ENCODE measurements around the gene CHD3. TPM values are rescaled to one million over a fixed set of nuclear protein-coding genes. Genes with fewer than 3 reads are reported as not detected.
A peak's percentile ranks its signal among the peaks of the same experiment; 100 is the strongest.

The CHD3 gene
- total RNA-seq, 6 experiments from 2014 or later: 3.2 to 7.2 (median 5.1) TPM

GRCh38 chr17:7915611-7916384 is 27.2 kb downstream of the CHD3 start, which contains the start of gene RNF227:
Gene RNF227, minus strand, starts transcription at chr17:7916289. Its CDS starts 94 bp downstream, at chr17:7916195.
- DNase-seq (peak; percentile 83 to 89 (median 89)), ATAC-seq (peak; percentile 82 to 89 (median 84))
- Histone ChIP-seq H3K27me3 (no peaks in the 10 kb centered on the region), H3K9me3 (no peaks in the 10 kb centered on the region), H3K4me3 (peak within 1 kb of the TSS; percentile 50 to 62 (median 61)), H3K36me3 (no peaks in the 10 kb centered on the region), H3K4me1 (peaks cover 0 to 10% (median 0%) of the 10 kb centered on the region in 4 donors), H3K27ac (peak within 1 kb of the TSS; percentile 50 to 85 (median 76))
- intact Hi-C loops (cut with DNase I): no loop called here
- WGBS (ENCODE audit: insufficient coverage, low coverage, low lambda C conversion rate, missing lambda C conversion rate): 0% methylated on average over 16 of the region's 100 CpGs
- TF ChIP-seq POLR2A (IDR thresholded peaks at IDR 0.05) (peak; percentile 21), CTCF (IDR thresholded peaks at IDR 0.05) (no peak)

GRCh38 chr17:7916385-7916682 is 27.7 kb downstream of the CHD3 start:
- DNase-seq (peak in 1 of 3 donors; percentile 67), ATAC-seq (no peak)
- no peaks in the 10 kb centered on the region for H3K27me3 ChIP-seq
- H3K9me3 ChIP-seq: no peaks in the 10 kb centered on the region
- H3K27ac ChIP-seq: peak overlapping the region; percentile 50 to 85 (median 76)
- H3K4me1 ChIP-seq: peaks cover 0 to 10% (median 0%) of the 10 kb centered on the region in 4 donors
- no peak for TF ChIP-seq CTCF (IDR thresholded peaks at IDR 0.05)
- intact Hi-C loops (cut with DNase I): no loop called here
- 82% methylated on average over 2 of the region's 15 CpGs for WGBS (ENCODE audit: insufficient coverage, low coverage, low lambda C conversion rate, missing lambda C conversion rate)
- no peaks in the 10 kb centered on the region for H3K36me3 ChIP-seq
- peak overlapping the region; percentile 44 to 62 (median 61) for H3K4me3 ChIP-seq

- Histone ChIP-seq H3K9me3 (no peaks in the 10 kb centered on the region), H3K27me3 (no peaks in the 10 kb centered on the region), H3K4me3 (no peak overlapping the region), H3K27ac (no peak overlapping the region), H3K4me1 (peaks cover 0 to 10% (median 0%) of the 10 kb centered on the region in 4 donors), H3K36me3 (no peaks in the 10 kb centered on the region)
- intact Hi-C loops (cut with DNase I): no loop called here
- 58% methylated on average over 2 of the region's 2 CpGs for WGBS (ENCODE audit: insufficient coverage, low coverage, low lambda C conversion rate, missing lambda C conversion rate)
- ATAC-seq (no peak), DNase-seq (no peak)
- TF ChIP-seq CTCF (IDR thresholded peaks at IDR 0.05) (no peak), POLR2A (IDR thresholded peaks at IDR 0.05) (no peak)
Measured at GRCh38 chr17:7916808-7917207, 28.2 kb downstream of the CHD3 start.

- ATAC-seq (peak in 1 of 4 donors; percentile 6), DNase-seq (no peak)
- Histone ChIP-seq H3K36me3 (no peaks in the 10 kb centered on the region), H3K9me3 (no peaks in the 10 kb centered on the region), H3K27me3 (no peaks in the 10 kb centered on the region), H3K27ac (peak overlapping the region in 2 of 3 donors; percentile 38 to 43), H3K4me1 (peaks cover 0 to 5% (median 0%) of the 10 kb centered on the region in 4 donors), H3K4me3 (peak overlapping the region; percentile 23 to 46 (median 33))
- no peak for TF ChIP-seq CTCF (IDR thresholded peaks at IDR 0.05)
- intact Hi-C loops (cut with DNase I): no loop called here
- WGBS (ENCODE audit: insufficient coverage, low coverage, low lambda C conversion rate, missing lambda C conversion rate): 45% methylated on average over 15 of the region's 16 CpGs
Measured at GRCh38 chr17:7922269-7922844, 33.8 kb downstream of the CHD3 start.
